OCI-LY7 (cell line): ENCODE results near the gene EHBP1.

Source experiments
- EZH2phosphoT487 ChIP-seq: fragments of 200-600 bp; sonication (generic); IDR thresholded peaks from 2 replicates; pipeline ENCODE4 v1.6.1; 2018; ENCODE audit warnings: low read depth, borderline replicate concordance, mild to moderate bottlenecking, mixed run types, antibody characterized with exemption, low read length, moderate library complexity, mixed read lengths
- TF ChIP-seq, protein P1 (sequence below): fragments of 200-600 bp; sonication (generic); conservative IDR thresholded peaks from 2 replicates; pipeline ENCODE4 v1.5.1; 2014; ENCODE audit warnings: mild to moderate bottlenecking, antibody characterized with exemption, low read length, moderate library complexity, mixed read lengths

DNA sequence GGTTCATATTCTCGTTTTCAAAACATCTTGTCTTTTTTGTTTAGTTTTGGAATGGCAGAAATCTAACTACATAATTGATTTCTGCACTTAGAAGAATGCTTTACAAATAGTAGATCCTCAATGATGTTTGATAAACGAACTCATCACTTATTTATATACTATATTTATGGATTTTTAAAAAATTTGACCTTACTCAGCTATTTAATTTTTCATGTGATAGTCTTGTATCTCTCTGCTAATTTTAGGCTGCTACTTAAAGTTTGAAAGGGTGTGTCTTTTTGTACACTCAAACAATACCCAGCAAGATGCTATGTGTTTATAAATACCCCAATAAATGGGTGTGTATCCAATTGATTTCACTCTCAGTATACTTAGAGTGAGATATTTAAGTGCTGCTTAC, 86.9 kb downstream of the EHBP1 start:
- TF ChIP-seq, protein P1, sequence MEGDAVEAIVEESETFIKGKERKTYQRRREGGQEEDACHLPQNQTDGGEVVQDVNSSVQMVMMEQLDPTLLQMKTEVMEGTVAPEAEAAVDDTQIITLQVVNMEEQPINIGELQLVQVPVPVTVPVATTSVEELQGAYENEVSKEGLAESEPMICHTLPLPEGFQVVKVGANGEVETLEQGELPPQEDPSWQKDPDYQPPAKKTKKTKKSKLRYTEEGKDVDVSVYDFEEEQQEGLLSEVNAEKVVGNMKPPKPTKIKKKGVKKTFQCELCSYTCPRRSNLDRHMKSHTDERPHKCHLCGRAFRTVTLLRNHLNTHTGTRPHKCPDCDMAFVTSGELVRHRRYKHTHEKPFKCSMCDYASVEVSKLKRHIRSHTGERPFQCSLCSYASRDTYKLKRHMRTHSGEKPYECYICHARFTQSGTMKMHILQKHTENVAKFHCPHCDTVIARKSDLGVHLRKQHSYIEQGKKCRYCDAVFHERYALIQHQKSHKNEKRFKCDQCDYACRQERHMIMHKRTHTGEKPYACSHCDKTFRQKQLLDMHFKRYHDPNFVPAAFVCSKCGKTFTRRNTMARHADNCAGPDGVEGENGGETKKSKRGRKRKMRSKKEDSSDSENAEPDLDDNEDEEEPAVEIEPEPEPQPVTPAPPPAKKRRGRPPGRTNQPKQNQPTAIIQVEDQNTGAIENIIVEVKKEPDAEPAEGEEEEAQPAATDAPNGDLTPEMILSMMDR, result no peak
- no peak for TF ChIP-seq EZH2phosphoT487
